SH-SY5Y (cell line): ENCODE data around the gene COL13A1.

Experiments used
- GATA2 ChIP-seq: IDR thresholded peaks from 2 replicates; pipeline ENCODE4 v1.6.1; 2011; ENCODE audit warnings: mild to moderate bottlenecking, low read depth, low read length
- GATA3 ChIP-seq: IDR thresholded peaks from 2 replicates; pipeline ENCODE4 v1.6.1; 2011; ENCODE audit warnings: low read depth, mild to moderate bottlenecking, low read length, moderate library complexity

COL13A1 gene

GRCh38 chr10:69774596-69774995 lies 27.1 kb upstream of the COL13A1 start:
- no peak for TF ChIP-seq GATA3
- TF ChIP-seq GATA2 = no peak

- TF ChIP-seq GATA3 = no peak
- TF ChIP-seq GATA2 = no peak
These were observed 21.6 kb upstream of the COL13A1 start for GRCh38 chr10:69780077-69780476.

GRCh38 chr10:69781576-69781975 lies 20.1 kb upstream of the COL13A1 start:
- TF ChIP-seq GATA2 (no peak), GATA3 (no peak)

- TF ChIP-seq GATA3 (no peak), GATA2 (no peak)
These were observed 18.2 kb upstream of the COL13A1 start for GRCh38 chr10:69783515-69783914.

GRCh38 chr10:69786791-69787190 lies 14.9 kb upstream of the COL13A1 start:
- TF ChIP-seq GATA2 = no peak
- no peak for TF ChIP-seq GATA3

- TF ChIP-seq GATA2 = no peak
- TF ChIP-seq GATA3 = no peak
These were observed 14.0 kb upstream of the COL13A1 start for GRCh38 chr10:69787681-69788080.

- TF ChIP-seq GATA2 = no peak
- TF ChIP-seq GATA3 = no peak
These were observed 12.5 kb upstream of the COL13A1 start for GRCh38 chr10:69789164-69789576.

GRCh38 chr10:69791812-69792211 lies 9.9 kb upstream of the COL13A1 start:
- no peak for TF ChIP-seq GATA3
- no peak for TF ChIP-seq GATA2

- TF ChIP-seq GATA2 = no peak
- no peak for TF ChIP-seq GATA3
These were observed 9.4 kb upstream of the COL13A1 start for GRCh38 chr10:69792341-69792740.

GRCh38 chr10:69794673-69795072 lies 7.0 kb upstream of the COL13A1 start:
- TF ChIP-seq GATA3 (no peak), GATA2 (no peak)

GRCh38 chr10:69795242-69795934 lies 6.3 kb upstream of the COL13A1 start:
- no peak for TF ChIP-seq GATA2
- TF ChIP-seq GATA3 = no peak

GRCh38 chr10:69797959-69798358 lies 3.7 kb upstream of the COL13A1 start:
- no peak for TF ChIP-seq GATA2
- TF ChIP-seq GATA3 = no peak

- TF ChIP-seq GATA3 (no peak), GATA2 (no peak)
These were observed 1.6 kb upstream of the COL13A1 start for GRCh38 chr10:69800109-69800508.

- TF ChIP-seq GATA3 (no peak), GATA2 (no peak)
These were observed 1.0 kb upstream of the COL13A1 start for GRCh38 chr10:69800665-69801064.

- TF ChIP-seq GATA3 (no peak), GATA2 (no peak)
These were observed 642 bp upstream of the COL13A1 start for GRCh38 chr10:69801094-69801433.

- TF ChIP-seq GATA3 = no peak
- no peak for TF ChIP-seq GATA2
These were observed 887 bp downstream of the COL13A1 start for GRCh38 chr10:69802424-69803161.
